GM21526 (cell line): ENCODE results near the gene NPFFR1.

ENCODE experiments used
- ATAC-seq: cut with Tn5 transposase; IDR thresholded peaks from one replicate; pipeline ENCODE4 v1.9.1; 2021; ENCODE audit warnings: moderate library complexity; ENCODE audit not compliant: unreplicated experiment, low FRiP score

NPFFR1 gene, protein sequence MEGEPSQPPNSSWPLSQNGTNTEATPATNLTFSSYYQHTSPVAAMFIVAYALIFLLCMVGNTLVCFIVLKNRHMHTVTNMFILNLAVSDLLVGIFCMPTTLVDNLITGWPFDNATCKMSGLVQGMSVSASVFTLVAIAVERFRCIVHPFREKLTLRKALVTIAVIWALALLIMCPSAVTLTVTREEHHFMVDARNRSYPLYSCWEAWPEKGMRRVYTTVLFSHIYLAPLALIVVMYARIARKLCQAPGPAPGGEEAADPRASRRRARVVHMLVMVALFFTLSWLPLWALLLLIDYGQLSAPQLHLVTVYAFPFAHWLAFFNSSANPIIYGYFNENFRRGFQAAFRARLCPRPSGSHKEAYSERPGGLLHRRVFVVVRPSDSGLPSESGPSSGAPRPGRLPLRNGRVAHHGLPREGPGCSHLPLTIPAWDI

DNA sequence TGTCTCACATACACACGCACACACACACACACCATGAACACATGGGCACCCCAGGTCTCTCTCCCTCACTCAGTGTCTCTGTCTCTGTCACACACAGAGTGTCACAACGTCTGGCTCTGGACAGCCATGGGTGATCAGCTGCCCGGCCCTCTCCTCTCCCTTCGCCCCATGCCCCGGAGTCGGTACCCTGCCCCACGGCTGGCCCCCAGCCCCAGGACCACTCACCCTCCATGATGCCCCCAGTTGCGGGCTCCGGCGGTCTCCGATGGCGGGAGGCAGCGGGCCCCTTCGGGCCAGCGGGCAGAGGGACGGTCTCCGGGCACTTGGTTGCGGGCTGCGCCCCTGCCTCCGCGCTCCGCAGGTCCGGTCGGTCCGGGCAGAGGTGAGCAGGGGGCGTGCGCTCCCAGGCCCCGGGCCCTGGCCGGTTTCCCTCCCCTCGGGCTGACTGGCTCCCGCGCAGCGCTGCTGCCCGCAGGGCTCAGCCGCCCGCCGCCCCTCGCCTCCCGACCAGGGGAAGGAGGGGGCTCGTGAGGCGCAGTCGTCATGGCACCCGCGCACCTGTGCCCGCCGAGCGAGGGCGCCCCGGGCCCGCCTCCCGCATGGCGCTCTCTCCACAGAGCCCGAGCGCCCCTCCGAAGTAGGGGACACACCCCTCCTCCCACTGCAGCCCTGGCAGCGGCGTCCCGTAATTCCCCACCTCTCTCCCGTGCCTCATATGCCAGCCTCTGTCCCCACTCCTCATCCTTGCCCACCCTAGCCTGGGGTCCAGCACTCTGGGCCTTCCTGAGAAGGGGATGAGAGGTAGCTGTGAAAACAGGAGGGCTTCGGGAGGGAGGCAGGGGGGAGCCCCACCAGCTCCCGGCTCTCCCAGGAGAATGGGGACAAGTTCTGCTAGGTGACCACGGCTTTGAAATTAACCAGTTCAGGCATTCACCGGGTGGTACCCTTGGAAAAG is at the start of gene NPFFR1:
Gene NPFFR1, minus strand, starts transcription at position 560 of the 955 bp plus-strand sequence. Its CDS starts 328 bp downstream, at position 232.
- ATAC-seq: no peak

DNA sequence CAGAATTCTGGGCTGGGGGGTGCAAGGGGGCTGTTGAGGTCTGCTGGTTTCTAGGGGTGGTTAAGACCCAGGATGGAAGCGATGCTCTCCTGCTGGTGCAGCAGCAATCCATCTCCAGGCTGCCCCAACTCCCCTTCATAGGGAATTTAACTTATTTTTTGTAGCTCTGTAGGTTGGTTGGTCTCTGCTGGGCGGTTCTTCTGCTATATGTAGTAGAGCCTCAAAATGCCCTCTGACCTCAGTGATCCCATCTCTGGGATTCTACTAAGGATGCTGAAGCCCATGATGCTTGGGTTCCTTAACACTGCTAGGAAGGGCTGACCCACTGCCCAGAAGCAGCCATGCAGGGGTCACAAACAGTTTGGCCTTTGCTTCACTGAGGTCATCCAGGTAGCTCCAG is 49.5 kb upstream of the NPFFR1 start:
- no peak for ATAC-seq

GRCh38 chr10:70331486-70332268 is 47.9 kb upstream of the NPFFR1 start:
- ATAC-seq: no peak

- no peak for ATAC-seq
Measured at GRCh38 chr10:70331160-70331485, 47.3 kb upstream of the NPFFR1 start.

DNA sequence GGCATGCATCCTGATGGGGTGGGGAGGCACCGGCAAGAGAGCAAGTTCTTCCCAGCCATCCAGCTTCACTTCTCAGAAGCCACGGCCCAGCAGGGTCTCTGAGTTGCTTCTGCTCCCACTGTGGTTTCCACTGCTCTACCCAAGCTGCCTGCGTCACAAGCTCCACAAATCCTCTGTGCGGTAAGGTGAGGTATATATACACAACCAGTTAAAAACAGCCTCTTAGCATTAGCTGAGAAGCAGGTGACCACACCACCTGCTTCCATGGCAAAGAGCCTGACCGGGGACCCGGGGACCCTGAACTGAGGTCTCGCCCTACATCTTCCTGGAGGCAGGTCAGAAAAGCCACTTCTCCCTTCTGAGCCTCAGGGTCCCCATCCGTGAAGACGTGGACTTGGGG is 46.9 kb upstream of the NPFFR1 start:
- no peak for ATAC-seq

DNA sequence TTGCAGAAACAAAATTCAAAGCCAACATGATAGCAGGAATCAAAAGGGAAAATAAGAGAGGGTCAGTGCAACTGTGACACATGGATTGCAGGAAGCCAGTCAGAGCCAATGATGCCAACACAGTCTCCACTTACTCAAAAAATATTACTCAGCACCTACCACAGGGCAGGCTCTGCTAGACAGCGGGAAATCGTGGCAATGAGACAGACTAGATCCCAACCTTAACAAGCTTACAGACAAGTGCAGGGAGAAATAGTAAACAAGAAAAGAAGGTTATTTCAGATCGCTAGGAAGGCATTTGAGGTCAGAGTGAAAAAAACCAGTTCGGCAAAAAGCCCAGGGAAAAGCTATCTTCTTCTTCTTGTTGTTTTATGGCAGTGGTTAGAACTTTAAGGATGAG is 45.2 kb upstream of the NPFFR1 start:
- ATAC-seq: no peak

GRCh38 chr10:70328018-70328417 is 44.2 kb upstream of the NPFFR1 start:
- no peak for ATAC-seq

- ATAC-seq: no peak
Measured at GRCh38 chr10:70324951-70325781, 41.4 kb upstream of the NPFFR1 start.

- no peak for ATAC-seq
Measured at GRCh38 chr10:70324339-70324861, 40.6 kb upstream of the NPFFR1 start.

DNA sequence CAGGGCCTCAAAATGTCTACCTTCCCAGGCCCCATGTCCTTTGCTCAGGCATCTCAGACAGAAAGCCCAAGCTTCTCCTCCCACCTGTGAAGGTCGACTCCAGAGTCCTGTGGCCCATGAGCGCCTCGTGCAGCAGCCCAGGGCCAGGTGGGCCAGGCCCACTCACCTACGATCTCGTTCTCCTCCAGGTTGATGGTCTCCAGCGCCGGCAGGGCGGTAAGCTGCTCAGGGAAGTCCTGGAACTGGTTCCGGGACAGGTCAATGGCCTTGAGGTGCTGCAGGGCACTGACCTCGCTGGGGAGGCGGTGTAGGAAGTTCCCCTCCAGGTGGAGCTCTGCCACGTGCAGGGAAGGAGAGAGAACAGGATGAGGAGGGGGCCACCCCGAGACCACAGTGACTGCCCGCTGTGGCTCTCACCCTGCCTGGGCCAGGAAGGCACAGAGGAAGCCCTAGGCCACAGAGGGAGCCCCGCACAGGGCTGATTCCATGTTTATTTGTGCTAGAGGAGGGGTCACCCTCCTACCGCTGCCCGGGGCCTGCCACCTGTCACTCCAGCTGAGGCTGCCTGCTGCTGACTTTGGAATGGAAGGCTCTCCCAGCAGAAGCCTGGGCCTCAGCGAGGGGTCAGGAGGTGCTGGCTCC is 40.0 kb upstream of the NPFFR1 start:
- ATAC-seq: no peak

DNA sequence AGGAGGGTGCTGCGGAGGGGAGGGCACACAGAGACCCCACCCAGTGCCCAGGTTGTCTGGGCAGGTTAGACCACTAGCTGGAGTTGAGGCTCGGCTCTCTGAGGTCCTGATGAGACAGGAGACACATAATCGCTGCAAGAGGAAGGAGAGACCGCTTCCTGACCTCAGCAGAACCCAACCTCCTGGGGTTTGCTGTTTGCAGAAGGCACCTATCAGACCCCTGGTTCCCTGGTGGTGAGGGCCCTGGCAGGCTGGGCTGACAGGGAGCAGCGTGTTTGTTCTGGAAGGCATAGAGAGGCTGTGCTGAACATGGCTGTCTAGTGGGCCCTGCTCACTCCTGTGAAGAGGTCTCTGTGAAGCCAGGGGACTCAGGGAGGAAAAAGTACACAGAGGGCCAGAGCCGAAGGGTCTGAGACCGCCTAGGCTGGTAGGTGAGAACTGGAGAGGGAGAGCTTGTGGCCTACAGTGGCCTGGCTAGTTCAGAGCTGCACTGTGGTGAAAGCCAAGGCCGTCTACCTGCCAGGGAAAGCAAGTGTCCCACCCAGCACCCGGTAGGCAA is 39.4 kb upstream of the NPFFR1 start:
- no peak for ATAC-seq

DNA sequence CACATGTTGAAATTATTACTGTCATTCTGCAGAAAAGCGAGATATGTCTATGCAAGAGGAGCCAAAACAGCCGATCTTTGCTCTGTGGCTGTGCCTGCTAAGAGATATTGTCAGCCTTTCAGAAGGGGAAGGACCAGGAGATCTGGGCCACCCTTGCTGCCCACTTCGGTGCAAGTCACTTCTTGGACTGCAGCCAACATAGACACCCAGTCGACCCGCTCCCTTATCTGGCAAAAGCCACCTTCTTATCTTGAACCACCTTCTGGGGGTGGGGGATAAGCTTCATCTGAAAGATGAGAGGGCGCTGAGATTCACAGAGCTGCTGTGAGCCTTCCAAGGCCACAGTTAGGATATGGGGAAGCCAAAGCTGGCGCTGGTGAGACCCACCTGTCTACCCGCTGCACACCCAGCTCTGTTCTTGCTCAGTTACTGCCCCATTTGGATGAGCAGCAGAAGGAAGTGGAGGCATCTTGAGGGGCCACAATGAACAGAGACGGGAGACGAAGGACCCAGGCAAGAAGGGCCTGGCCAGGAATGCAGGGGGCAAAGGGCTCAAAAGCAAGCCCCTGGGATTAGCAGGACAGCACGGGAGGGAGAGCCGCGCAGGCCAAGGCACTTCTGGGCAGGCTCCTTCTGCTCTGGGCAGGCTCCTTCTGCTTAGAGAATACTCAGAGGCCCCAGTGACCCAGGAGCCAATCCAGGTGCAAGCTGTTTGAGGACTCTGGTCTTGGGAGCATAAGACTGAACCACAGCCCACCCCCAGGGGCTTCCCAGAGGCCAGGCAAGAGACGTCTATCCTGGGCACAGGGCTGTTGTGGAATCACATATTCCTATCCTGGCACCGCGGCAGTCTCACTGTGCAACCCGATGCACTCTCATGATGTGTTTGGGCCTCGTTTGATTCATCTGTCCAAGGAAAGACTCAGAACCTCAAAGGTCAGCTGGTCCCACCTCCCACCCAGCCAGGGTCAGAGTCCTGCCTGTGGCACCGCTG is 38.4 kb upstream of the NPFFR1 start:
- ATAC-seq: no peak

- ATAC-seq: no peak
Measured at GRCh38 chr10:70321233-70321632, 37.4 kb upstream of the NPFFR1 start.

GRCh38 chr10:70320751-70321150 is 36.9 kb upstream of the NPFFR1 start:
- no peak for ATAC-seq

DNA sequence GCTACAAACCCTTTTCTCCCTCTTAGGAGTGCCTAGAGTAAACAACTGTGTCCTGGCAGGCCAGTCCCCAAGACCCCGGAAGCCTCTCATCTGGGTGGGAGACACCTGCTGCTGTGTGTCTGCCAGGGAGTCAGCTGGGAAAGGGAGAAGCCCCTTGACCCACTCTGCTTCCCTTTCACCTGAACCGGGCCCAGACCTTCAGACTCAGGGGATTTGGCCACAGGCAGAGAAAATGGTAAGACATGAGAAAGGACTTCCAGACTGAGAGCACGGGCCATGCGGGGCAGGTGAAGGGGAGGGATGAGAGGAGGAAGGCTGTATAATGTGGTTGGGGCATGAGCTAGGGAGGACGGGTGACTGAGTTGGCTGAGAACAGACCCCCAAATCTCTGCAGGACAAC is 36.0 kb upstream of the NPFFR1 start:
- no peak for ATAC-seq

GRCh38 chr10:70319183-70319582 is 35.4 kb upstream of the NPFFR1 start:
- no peak for ATAC-seq

- no peak for ATAC-seq
Measured at GRCh38 chr10:70317943-70318318, 34.1 kb upstream of the NPFFR1 start.
